Chondrocyte (in vitro differentiated cells): ENCODE data around the gene PRICKLE2. TPM values are rescaled to one million over a fixed set of nuclear protein-coding genes. Genes with fewer than 3 reads are reported as not detected.

ENCODE experiments used
- DNase-seq: peaks from one replicate; pipeline ENCODE4 v3.0.0; 2021; ENCODE audit warnings: mixed read lengths, low spot score
- H3K27ac Mint-ChIP-seq: one replicate; pipeline ENCODE4 v1.8.0; 2021; ENCODE audit warnings: mild to moderate bottlenecking, moderate library complexity, mixed read lengths; ENCODE audit not compliant: unreplicated experiment
- H3K27me3 Mint-ChIP-seq: 2 replicates; pipeline ENCODE4 v1.8.0; 2021; ENCODE audit warnings: low read depth, mixed read lengths
- H3K36me3 Mint-ChIP-seq: 2 replicates; pipeline ENCODE4 v1.8.0; 2021; ENCODE audit warnings: low read depth, mixed read lengths
- H3K4me1 Mint-ChIP-seq: 2 replicates; pipeline ENCODE4 v1.8.0; 2021; ENCODE audit warnings: low read depth, mild to moderate bottlenecking, mixed read lengths
- H3K4me3 Mint-ChIP-seq: one replicate; pipeline ENCODE4 v1.8.0; 2021; ENCODE audit warnings: mild to moderate bottlenecking, moderate library complexity, mixed read lengths; ENCODE audit not compliant: unreplicated experiment
- H3K9me3 Mint-ChIP-seq: 2 replicates; pipeline ENCODE4 v1.8.0; 2021; ENCODE audit warnings: low read depth, mixed read lengths
- CTCF ChIP-seq: fragments of 200-600 bp; sonication (generic); IDR thresholded peaks from 2 replicates; pipeline ENCODE4 v1.5.0; 2021; ENCODE audit warnings: antibody characterized with exemption, mild to moderate bottlenecking, moderate library complexity
- total RNA-seq: library from RNA; stranded (reverse); gene quantifications from 3 replicates; pipeline ENCODE4 v1.2.1, GENCODE V29; 2021

Gene PRICKLE2
- total RNA-seq, 1 donor from 2014 or later, result 48.2 TPM

DNA sequence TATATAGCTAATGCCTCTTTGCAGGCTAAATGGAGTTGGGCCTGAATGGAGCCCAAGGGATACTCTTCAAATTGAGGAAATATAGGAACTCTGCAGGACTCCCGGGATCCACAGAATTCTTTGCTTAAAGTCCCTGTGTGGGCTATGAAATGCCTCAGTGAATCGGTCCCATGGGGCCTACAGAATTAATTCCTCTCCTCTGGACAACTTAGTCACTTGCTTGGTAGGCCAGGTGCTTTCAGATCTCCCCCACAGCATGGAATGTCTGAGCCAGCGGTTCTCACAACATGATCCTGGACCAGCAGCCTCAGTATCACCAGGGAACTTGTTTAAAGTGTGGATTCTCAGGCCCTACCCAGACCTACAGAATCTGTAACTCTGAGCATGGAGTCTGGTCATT, 15.1 kb upstream of the PRICKLE2 start:
- TF ChIP-seq CTCF, result no peak
- no peaks in the 10 kb centered on the region for H3K27me3 Mint-ChIP-seq
- H3K27ac Mint-ChIP-seq, result peak overlapping the region; percentile 99
- peaks cover 13% of the 10 kb centered on the region for H3K36me3 Mint-ChIP-seq
- no peak overlapping the region for H3K4me3 Mint-ChIP-seq
- no peak for DNase-seq
- peaks cover 72% of the 10 kb centered on the region for H3K4me1 Mint-ChIP-seq
- no peaks in the 10 kb centered on the region for H3K9me3 Mint-ChIP-seq

DNA sequence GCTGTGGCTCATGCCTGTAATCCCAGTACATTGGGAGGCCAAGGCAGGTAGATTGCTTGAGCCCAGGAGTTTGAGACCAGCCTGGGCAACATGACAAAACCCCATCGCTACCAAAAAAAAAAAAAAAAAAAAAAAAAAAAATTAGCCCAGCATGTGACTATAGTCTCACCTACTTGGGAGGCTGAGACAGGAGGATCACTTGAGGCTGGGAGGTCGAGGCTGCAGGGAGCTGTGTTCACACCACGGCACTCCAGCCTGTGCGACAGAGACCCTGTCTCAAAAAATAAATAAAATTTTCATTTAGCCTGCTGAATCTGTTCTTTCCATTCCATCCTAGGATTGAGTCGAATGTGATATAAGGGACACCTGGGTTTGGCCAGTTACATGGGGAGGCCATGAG, 14.6 kb upstream of the PRICKLE2 start:
- DNase-seq, result no peak
- H3K4me1 Mint-ChIP-seq, result peaks cover 68% of the 10 kb centered on the region
- peaks cover 19% of the 10 kb centered on the region for H3K36me3 Mint-ChIP-seq
- no peak overlapping the region for H3K4me3 Mint-ChIP-seq
- no peaks in the 10 kb centered on the region for H3K9me3 Mint-ChIP-seq
- H3K27ac Mint-ChIP-seq, result peak overlapping the region; percentile 99
- no peaks in the 10 kb centered on the region for H3K27me3 Mint-ChIP-seq
- no peak for TF ChIP-seq CTCF

GRCh38 chr3:64238971-64239667, 13.9 kb upstream of the PRICKLE2 start:
- H3K36me3 Mint-ChIP-seq, result peaks cover 22% of the 10 kb centered on the region
- peak overlapping the region; percentile 99 for H3K27ac Mint-ChIP-seq
- H3K9me3 Mint-ChIP-seq, result no peaks in the 10 kb centered on the region
- DNase-seq, result peak; percentile 95
- TF ChIP-seq CTCF, result no peak
- H3K27me3 Mint-ChIP-seq, result no peaks in the 10 kb centered on the region
- peaks cover 64% of the 10 kb centered on the region for H3K4me1 Mint-ChIP-seq
- peak overlapping the region; percentile 66 for H3K4me3 Mint-ChIP-seq

GRCh38 chr3:64237083-64237482, 11.8 kb upstream of the PRICKLE2 start:
- Mint-ChIP-seq H3K36me3 (peaks cover 24% of the 10 kb centered on the region), H3K9me3 (no peaks in the 10 kb centered on the region), H3K4me3 (no peak overlapping the region), H3K4me1 (peaks cover 49% of the 10 kb centered on the region), H3K27ac (no peak overlapping the region), H3K27me3 (no peaks in the 10 kb centered on the region)
- no peak for DNase-seq
- no peak for TF ChIP-seq CTCF

DNA sequence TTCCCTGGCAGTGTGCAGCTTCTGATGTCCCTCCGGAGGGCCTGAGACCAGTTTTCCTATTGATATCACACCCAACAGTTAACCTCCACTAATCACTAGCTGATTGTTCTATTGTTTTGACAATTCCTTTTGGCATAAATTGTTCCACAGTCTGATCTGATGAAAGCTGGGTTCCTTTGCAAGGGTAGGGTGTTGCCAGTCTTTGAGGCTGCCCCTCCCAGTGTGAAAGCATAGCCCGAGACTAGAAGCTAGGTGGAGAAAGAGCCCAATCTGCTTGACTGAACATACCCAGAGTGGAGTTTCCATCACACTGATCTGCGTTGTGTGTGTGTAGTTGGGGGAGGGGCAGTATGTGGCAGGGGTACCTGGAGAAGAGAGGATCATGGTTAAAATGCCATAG, 10.3 kb upstream of the PRICKLE2 start:
- Mint-ChIP-seq H3K27me3 (no peaks in the 10 kb centered on the region), H3K4me1 (peaks cover 42% of the 10 kb centered on the region), H3K9me3 (no peaks in the 10 kb centered on the region), H3K27ac (peak overlapping the region; percentile 17), H3K36me3 (peaks cover 24% of the 10 kb centered on the region), H3K4me3 (no peak overlapping the region)
- DNase-seq, result no peak
- no peak for TF ChIP-seq CTCF
